ENCODE measurements around the gene HERC5.
"Not testable (repeated sequence)": the region's sequence is repeated elsewhere in the genome, so short reads cannot be mapped to it uniquely, and the experiment has no call there.

Gene HERC5

GRCh38 chr4:88418411-88418810, 38.5 kb upstream of the HERC5 start:
- no peak overlapping the region for H3K4me3 ChIP-seq (ENCODE audit: low read depth, low read length)
- DNase-seq (ENCODE audit: low read depth): no peak
- TF ChIP-seq CTCF (IDR thresholded peaks at IDR 0.05; ENCODE audit: insufficient read depth, low read depth, low read length, missing control alignments): no peak

GRCh38 chr4:88419874-88420273, 37.0 kb upstream of the HERC5 start:
- DNase-seq (ENCODE audit: low read depth): peak; percentile 26
- no peak for TF ChIP-seq CTCF (IDR thresholded peaks at IDR 0.05; ENCODE audit: insufficient read depth, low read depth, low read length, missing control alignments)
- peak overlapping the region; percentile 0; the same call in 1 of the 2 replicates for H3K4me3 ChIP-seq (ENCODE audit: low read depth, low read length)

- no peak for TF ChIP-seq CTCF (IDR thresholded peaks at IDR 0.05; ENCODE audit: insufficient read depth, low read depth, low read length, missing control alignments)
- no peak overlapping the region for H3K4me3 ChIP-seq (ENCODE audit: low read depth, low read length)
- DNase-seq (ENCODE audit: low read depth): no peak
Measured at GRCh38 chr4:88420844-88421243, 36.1 kb upstream of the HERC5 start.

- no peak for DNase-seq (ENCODE audit: low read depth)
- no peak overlapping the region for H3K4me3 ChIP-seq (ENCODE audit: low read depth, low read length)
- no peak for TF ChIP-seq CTCF (IDR thresholded peaks at IDR 0.05; ENCODE audit: insufficient read depth, low read depth, low read length, missing control alignments)
Measured at GRCh38 chr4:88422403-88422802, 34.5 kb upstream of the HERC5 start.

GRCh38 chr4:88429401-88429800, 27.5 kb upstream of the HERC5 start:
- no peak overlapping the region for H3K4me3 ChIP-seq (ENCODE audit: low read depth, low read length)
- DNase-seq (ENCODE audit: low read depth): no peak
- no peak for TF ChIP-seq CTCF (IDR thresholded peaks at IDR 0.05; ENCODE audit: insufficient read depth, low read depth, low read length, missing control alignments)

- no peak for DNase-seq (ENCODE audit: low read depth)
- TF ChIP-seq CTCF (IDR thresholded peaks at IDR 0.05; ENCODE audit: insufficient read depth, low read depth, low read length, missing control alignments): no peak
Measured at GRCh38 chr4:88435987-88436693, 20.8 kb upstream of the HERC5 start.

GRCh38 chr4:88437873-88438272, 19.0 kb upstream of the HERC5 start:
- not testable (repeated sequence) for DNase-seq (ENCODE audit: low read depth); H3K4me3 ChIP-seq (ENCODE audit: low read depth, low read length)

More at GRCh38 chr4:88435987-88436693, 20.8 kb upstream of the HERC5 start:
- no peak overlapping the region for H3K4me3 ChIP-seq (ENCODE audit: low read depth, low read length)
